Heart left ventricle (tissue), 16 donors: ENCODE results near the gene CDH13. TPM values are rescaled to one million over a fixed set of nuclear protein-coding genes. Genes with fewer than 3 reads are reported as not detected.

Source experiments
- ATAC-seq, 4 donors: fragments of 200-7000 bp; cut with Tn5 transposase; one replicate each; pipeline ENCODE4 v1.9.1; 2020 to 2022; ENCODE audit warnings: moderate library complexity in 4 of 4, mild to moderate bottlenecking in 3 of 4, moderate number of reproducible peaks in 1 of 4
- DNase-seq, 5 donors: peaks; one replicate each; pipeline ENCODE4 v3.0.0-alpha.2; 2020
- H3K27ac ChIP-seq, 12 donors: fragments of 200-600 bp; sonication (generic) in 4 of 12; one replicate each; pipeline versions ENCODE4 v1.5.0 to v1.8.0; 2016 to 2022; ENCODE audit warnings: mild to moderate bottlenecking in 2 of 12
- H3K27me3 ChIP-seq, 9 donors: fragments of 200-600 bp; sonication (generic) in 2 of 9; one replicate each; pipeline versions ENCODE4 v1.5.1 to v1.8.0; 2016 to 2022; ENCODE audit warnings: mild to moderate bottlenecking in 3 of 9
- H3K36me3 ChIP-seq, 9 donors: fragments of 200-600 bp; sonication (generic) in 2 of 9; one replicate each; pipeline versions ENCODE4 v1.5.0 to v1.8.0; 2018 to 2022; ENCODE audit warnings: mild to moderate bottlenecking in 2 of 9
- H3K4me1 ChIP-seq, 12 donors: fragments of 200-600 bp; sonication (generic) in 4 of 12; one replicate each; pipeline versions ENCODE4 v1.5.0 to v1.8.0; 2016 to 2022; ENCODE audit warnings: mild to moderate bottlenecking in 3 of 12
- H3K4me3 ChIP-seq, 12 donors: fragments of 200-600 bp; sonication (generic) in 4 of 12; one replicate each; pipeline versions ENCODE4 v1.5.0 to v1.8.0; 2017 to 2022; ENCODE audit warnings: mild to moderate bottlenecking in 9 of 12, moderate library complexity in 4 of 12
- H3K9me3 ChIP-seq, 12 donors: fragments of 200-600 bp; sonication (generic) in 4 of 12; one replicate each; pipeline versions ENCODE4 v1.5.0 to v1.8.0; 2016 to 2022; ENCODE audit warnings: mild to moderate bottlenecking in 1 of 12
- POLR2A ChIP-seq, 2 donors: fragments of 450-650 bp; IDR thresholded peaks; one replicate each; pipeline ENCODE4 v1.6.1; 2017; ENCODE audit warnings: antibody characterized with exemption in 2 of 2, mild to moderate bottlenecking in 2 of 2, moderate library complexity in 2 of 2
- WGBS, 4 donors: extraction: QIAGEN DNeasy Blood & Tissue Kit in 2 of 4; methylation state at CpG; one replicate each; pipeline versions ENCODE4 v1.1.5 to v1.1.7; 2013 to 2018; 5-methylcytosine and 5-hydroxymethylcytosine counted together
- intact Hi-C, 10 donors: fragments of 100-400 bp; cut with DNase I; formaldehyde crosslinking; loops; one replicate each; pipeline versions ENCODE4 v1.11.1 to v1.14.2; 2022
- polyA plus RNA-seq, 2 donors: library from polyadenylated mRNA; stranded (reverse); fragments of 200-250 nt; gene quantifications; one replicate each; pipeline ENCODE4 v1.2.3, GENCODE V29; 2013
- total RNA-seq, 9 donors: library from RNA; depleted of rRNA in 2 of 9; stranded (reverse); fragments of >200 nt in 2 of 9; fragmentation: NEBNext Ultra II Directional in 3 of 9; extraction: Animal tissue kit (Norgen Biotek cat#: 25700) in 3 of 9; gene quantifications; one replicate each; pipeline versions ENCODE4 v1.1.0 to v1.2.4, GENCODE V29; 2016 to 2023
- TF ChIP-seq, protein P1 (sequence below), 12 donors: fragments of 200-600 bp; sonication (generic) in 4 of 12; IDR thresholded peaks; one replicate each; pipeline versions ENCODE4 v1.5.0 to v1.8.0; 2018 to 2022; ENCODE audit warnings: antibody characterized with exemption in 12 of 12, mild to moderate bottlenecking in 5 of 12
- donor health status: ischemic (EF 13 %, LVEDD 7.1; RV severe dilation, severe dysfunction).
- donor health status: healthy with polysubstance abuse.
- donor health status: DM: no; HTN: yes; CAD: no.
- donor health status: DM: no; HTN: no; CAD: no.
- donor health status: ischemic (EF 25% LVEDD 6.9; RV normal size, moderate dysfunction).
- donor health status: ischemic (EF 25% LVEDD 5.7; RV mildly dilated, moderate dysfunction).
- donor health status: healthy.
- donor health status: DM: yes; HTN: yes; CAD: no.
- donor health status: ischemic (EF 35%, LVEDD 5.7; RV mildly dilated, moderate dysfunction).
- donor health status: nonischemic (EF 11% LVEDD 7.7; RV severe dilation, severe dysfunction).
- donor health status: DM: yes; HTN: yes; CAD: no.
- donor health status: PGD.
- donor health status: ischemic (EF 29% LVEDD 5.4; RV normal size, mild dysfunction).
- donor health status: nonischemic (EF 23%, LVEDD 6.1; RV moderate dilation, normal function).

The CDH13 gene
- total and polyA plus RNA-seq, 11 donors: 15.0 to 172 (median 137) TPM

DNA sequence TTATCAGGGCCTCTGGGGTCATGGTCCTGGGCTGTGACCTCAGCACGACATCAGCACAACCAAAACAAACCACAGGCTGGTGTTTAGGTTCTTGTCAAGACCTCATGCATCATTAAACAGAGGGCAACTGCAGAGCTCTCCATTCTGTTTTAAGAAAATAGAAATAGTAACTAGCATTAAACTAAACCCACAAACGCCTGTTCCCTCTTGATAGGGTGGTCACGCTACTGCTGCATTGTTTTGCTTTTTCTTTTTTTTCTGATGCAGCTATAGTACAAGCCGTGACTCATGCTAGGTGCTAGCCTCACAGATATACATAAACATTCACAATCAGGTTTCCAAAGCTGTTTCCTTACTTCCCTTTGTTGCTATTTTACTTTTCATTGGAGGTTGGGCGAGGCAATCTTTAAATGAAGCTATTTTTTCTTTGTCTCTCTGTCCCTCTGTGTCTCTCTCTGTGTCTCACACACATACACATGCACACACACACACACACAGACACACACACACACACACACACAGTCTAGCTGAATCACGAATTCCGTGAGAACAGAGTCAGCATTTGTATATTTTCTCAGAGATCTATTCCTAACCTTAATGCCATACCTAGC, 310.3 kb downstream of the CDH13 start:
- Histone ChIP-seq H3K4me1 (no peaks in the 10 kb centered on the region), H3K9me3 (peaks cover 0 to 9% (median 0%) of the 10 kb centered on the region in 12 donors), H3K27ac (no peak overlapping the region), H3K27me3 (no peaks in the 10 kb centered on the region), H3K36me3 (no peaks in the 10 kb centered on the region), H3K4me3 (no peak overlapping the region)
- ATAC-seq (no peak), DNase-seq (no peak)
- WGBS, 4 donors: 75 to 80% (median 79%) methylated on average over 7 of the region's 7 CpGs
- intact Hi-C loops: no loop called here
- TF ChIP-seq POLR2A (IDR thresholded peaks at IDR 0.05): no peak
- TF ChIP-seq, protein P1, sequence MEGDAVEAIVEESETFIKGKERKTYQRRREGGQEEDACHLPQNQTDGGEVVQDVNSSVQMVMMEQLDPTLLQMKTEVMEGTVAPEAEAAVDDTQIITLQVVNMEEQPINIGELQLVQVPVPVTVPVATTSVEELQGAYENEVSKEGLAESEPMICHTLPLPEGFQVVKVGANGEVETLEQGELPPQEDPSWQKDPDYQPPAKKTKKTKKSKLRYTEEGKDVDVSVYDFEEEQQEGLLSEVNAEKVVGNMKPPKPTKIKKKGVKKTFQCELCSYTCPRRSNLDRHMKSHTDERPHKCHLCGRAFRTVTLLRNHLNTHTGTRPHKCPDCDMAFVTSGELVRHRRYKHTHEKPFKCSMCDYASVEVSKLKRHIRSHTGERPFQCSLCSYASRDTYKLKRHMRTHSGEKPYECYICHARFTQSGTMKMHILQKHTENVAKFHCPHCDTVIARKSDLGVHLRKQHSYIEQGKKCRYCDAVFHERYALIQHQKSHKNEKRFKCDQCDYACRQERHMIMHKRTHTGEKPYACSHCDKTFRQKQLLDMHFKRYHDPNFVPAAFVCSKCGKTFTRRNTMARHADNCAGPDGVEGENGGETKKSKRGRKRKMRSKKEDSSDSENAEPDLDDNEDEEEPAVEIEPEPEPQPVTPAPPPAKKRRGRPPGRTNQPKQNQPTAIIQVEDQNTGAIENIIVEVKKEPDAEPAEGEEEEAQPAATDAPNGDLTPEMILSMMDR (IDR thresholded peaks at IDR 0.05): no peak

DNA sequence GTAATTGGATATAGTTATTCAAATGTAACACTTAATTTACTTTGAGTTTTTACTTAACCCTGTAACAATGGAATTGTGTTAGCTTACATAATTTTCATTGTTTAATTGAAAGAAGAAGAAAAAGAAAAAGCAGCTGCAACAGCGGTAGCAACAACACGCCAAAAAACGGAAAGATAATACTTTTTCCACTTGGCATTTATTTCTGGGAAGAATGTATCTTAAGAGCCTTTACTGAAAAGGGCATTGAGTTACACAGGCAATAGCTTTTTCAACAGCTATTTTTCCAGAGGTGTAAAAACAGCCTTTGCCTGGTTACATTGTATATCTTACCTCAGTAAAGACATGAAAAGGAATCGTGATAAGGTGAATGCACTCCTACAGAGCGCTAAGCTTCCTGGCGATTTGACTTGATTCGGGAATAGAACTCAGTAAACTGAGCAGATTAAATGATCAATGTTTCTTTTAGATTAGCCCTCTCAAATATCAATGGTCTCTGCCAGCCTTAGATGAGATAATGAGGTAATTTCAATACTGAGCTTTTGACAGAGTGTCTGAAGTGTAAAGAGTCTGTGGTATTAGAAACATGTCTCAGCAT, 311.3 kb downstream of the CDH13 start:
- intact Hi-C loops: no loop called here
- WGBS, 4 donors: 77 to 81% (median 79%) methylated on average over 7 of the region's 7 CpGs
- DNase-seq: no peak

DNA sequence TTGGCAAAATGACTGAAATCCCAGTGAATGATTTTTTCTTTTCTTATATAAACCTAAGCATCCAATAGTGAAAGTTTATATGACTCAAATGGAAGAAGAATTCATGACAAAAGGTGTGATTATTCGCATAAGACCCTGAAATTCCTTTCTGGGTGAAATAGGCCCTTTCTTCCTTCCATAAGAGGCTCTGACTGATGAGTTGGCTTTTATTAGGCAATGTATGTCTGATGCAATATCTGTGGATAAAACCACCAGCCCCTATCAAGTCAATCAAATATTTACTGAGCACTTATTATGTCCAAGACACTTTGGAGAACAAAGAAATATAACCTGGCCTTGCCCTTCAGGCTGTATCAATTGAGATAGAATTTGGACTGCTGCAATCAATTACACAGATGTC, 316.6 kb downstream of the CDH13 start:
- Histone ChIP-seq H3K4me1 (peaks cover 0 to 15% (median 6%) of the 10 kb centered on the region in 12 donors), H3K27ac (no peak overlapping the region), H3K4me3 (no peak overlapping the region), H3K36me3 (no peaks in the 10 kb centered on the region), H3K27me3 (no peaks in the 10 kb centered on the region), H3K9me3 (no peaks in the 10 kb centered on the region)
- intact Hi-C loops: no loop called here
- DNase-seq: no peak
- 95 to 96% (median 96%) methylated on average over 1 of the region's 1 CpG for WGBS, 4 donors
- ATAC-seq: no peak
- TF ChIP-seq, protein P1 (IDR thresholded peaks at IDR 0.05): no peak
- no peak for TF ChIP-seq POLR2A (IDR thresholded peaks at IDR 0.05)

More for the DNA sequence above, 311.3 kb downstream of the CDH13 start:
- no peak for ATAC-seq
- H3K4me1 ChIP-seq: no peaks in the 10 kb centered on the region
- H3K27ac ChIP-seq: no peak overlapping the region
- peaks cover 0 to 9% (median 0%) of the 10 kb centered on the region in 12 donors for H3K9me3 ChIP-seq
- H3K4me3 ChIP-seq: no peak overlapping the region
- no peaks in the 10 kb centered on the region for H3K27me3 ChIP-seq
- H3K36me3 ChIP-seq: no peaks in the 10 kb centered on the region
- TF ChIP-seq POLR2A (IDR thresholded peaks at IDR 0.05): no peak
- TF ChIP-seq, protein P1 (IDR thresholded peaks at IDR 0.05): no peak

- Histone ChIP-seq H3K9me3 (no peaks in the 10 kb centered on the region), H3K4me1 (peaks cover 0 to 15% (median 6%) of the 10 kb centered on the region in 12 donors), H3K36me3 (no peaks in the 10 kb centered on the region), H3K27ac (peak overlapping the region in 1 of 12 donors; percentile 10), H3K4me3 (no peak overlapping the region), H3K27me3 (no peaks in the 10 kb centered on the region)
- intact Hi-C loops: no loop called here
- TF ChIP-seq, protein P1 (IDR thresholded peaks at IDR 0.05): no peak
- no peak for TF ChIP-seq POLR2A (IDR thresholded peaks at IDR 0.05)
- ATAC-seq (peak in 2 of 4 donors; percentile 24 to 61), DNase-seq (no peak)
- WGBS, 4 donors: 76 to 80% (median 77%) methylated on average over 12 of the region's 12 CpGs
Measured at GRCh38 chr16:82945420-82946101, 318.8 kb downstream of the CDH13 start.
